ENCODE results near the gene AAK1. TPM values are rescaled to one million over a fixed set of nuclear protein-coding genes. Genes with fewer than 3 reads are reported as not detected.

Gene AAK1
- total RNA-seq, 1 experiment from 2014 or later: 46.8 TPM

DNA sequence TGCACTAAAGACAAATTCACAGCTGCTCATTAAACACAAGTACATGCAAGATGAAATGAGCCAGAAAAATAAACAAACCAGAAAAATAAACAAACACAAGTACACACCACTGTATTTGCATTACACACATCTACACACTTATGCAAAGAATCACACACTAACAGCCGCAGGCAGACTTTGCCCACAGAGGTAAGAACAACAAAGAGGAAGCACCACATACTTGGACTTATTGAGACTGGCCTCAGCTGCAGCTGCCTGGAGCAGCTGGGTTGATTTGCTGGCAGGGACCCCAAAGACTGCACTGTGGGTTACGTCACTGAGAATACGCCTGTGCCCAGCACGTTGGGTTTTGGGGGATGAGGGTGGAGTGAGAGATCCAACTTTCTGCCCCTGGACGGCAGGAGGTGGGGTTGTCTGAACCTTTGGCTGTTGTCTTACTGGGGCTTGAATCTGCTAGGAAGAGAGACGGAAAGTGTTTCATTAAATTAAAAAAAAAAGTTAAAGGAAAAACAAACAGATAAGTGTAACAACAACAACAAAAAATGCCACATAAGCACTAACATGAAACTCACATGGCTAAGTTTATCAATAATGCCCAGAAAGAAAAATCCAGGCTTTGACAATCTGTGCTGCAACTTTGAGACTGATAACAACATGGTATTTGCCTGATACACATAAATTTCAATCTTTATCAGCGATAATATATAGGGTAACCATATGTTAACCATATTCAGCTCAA is 134.4 kb downstream of the AAK1 start:
- Histone ChIP-seq H3K9me2 (replicated peaks; ENCODE audit: low read length) (no peaks in the 10 kb centered on the region), H3K4me2 (ENCODE audit: low read length) (no peak overlapping the region), H3K79me2 (ENCODE audit: low read length) (no peaks in the 10 kb centered on the region), H3K36me3 (ENCODE audit: low read depth, low read length) (peaks cover 47% of the 10 kb centered on the region), H3K27ac (ENCODE audit: low read length) (no peak overlapping the region), H3K27me3 (ENCODE audit: low read length) (no peaks in the 10 kb centered on the region), H3K4me1 (ENCODE audit: insufficient read depth, low read length) (no peaks in the 10 kb centered on the region), H4K20me1 (ENCODE audit: low read length) (no peaks in the 10 kb centered on the region), H3K4me3 (ENCODE audit: low read length) (no peak overlapping the region), H2AFZ (ENCODE audit: low read length) (no peak overlapping the region), H3K9ac (ENCODE audit: low read length) (no peak overlapping the region), H3K9me3 (ENCODE audit: low read length) (no peaks in the 10 kb centered on the region), H3F3A (ENCODE audit: low read length, unreplicated experiment) (no peaks in the 10 kb centered on the region)
- ATAC-seq (no peak), DNase-seq (no peak)
- ChIA-PET CTCF (no interaction called here), POLR2A (ENCODE audit: unreplicated experiment) (no interaction called here)
- no TSS peak for BruUV-seq (replicated peaks)
- no peak for TF ChIP-seq EZH2 (IDR thresholded peaks at IDR 0.05; ENCODE audit: low read length, unreplicated experiment)
- TF ChIP-seq, protein P1, sequence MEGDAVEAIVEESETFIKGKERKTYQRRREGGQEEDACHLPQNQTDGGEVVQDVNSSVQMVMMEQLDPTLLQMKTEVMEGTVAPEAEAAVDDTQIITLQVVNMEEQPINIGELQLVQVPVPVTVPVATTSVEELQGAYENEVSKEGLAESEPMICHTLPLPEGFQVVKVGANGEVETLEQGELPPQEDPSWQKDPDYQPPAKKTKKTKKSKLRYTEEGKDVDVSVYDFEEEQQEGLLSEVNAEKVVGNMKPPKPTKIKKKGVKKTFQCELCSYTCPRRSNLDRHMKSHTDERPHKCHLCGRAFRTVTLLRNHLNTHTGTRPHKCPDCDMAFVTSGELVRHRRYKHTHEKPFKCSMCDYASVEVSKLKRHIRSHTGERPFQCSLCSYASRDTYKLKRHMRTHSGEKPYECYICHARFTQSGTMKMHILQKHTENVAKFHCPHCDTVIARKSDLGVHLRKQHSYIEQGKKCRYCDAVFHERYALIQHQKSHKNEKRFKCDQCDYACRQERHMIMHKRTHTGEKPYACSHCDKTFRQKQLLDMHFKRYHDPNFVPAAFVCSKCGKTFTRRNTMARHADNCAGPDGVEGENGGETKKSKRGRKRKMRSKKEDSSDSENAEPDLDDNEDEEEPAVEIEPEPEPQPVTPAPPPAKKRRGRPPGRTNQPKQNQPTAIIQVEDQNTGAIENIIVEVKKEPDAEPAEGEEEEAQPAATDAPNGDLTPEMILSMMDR (conservative IDR thresholded peaks at IDR 0.05; ENCODE audit: low read depth, low read length): no peak
- TF ChIP-seq EZH2phosphoT487 (IDR thresholded peaks at IDR 0.05; ENCODE audit: borderline replicate concordance, low read length): no peak
- intact Hi-C loops (cut with micrococcal nuclease): no loop called here

DNA sequence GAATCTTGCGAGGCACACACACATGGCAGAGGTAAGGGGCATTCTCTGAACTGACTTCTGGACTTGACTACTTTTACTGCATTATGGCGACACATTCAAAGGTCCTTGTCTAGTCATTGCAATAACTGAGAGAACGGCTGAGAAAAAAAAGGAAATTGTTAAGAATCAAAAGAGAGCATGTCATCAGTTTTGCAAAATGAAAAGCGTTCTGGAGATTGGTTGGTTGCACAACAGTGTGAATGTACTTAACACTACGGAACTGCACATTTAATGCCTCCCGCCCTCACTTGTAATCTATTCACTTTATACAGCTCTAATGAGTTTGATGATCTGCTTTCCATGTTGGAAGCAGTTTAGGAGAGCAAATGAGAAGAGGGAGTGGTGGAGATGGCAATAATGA is 137.8 kb downstream of the AAK1 start:
- ChIA-PET POLR2A (ENCODE audit: unreplicated experiment) (no interaction called here), CTCF (no interaction called here)
- Histone ChIP-seq H3K27ac (ENCODE audit: low read length) (no peak overlapping the region), H2AFZ (ENCODE audit: low read length) (no peak overlapping the region), H3K9me2 (replicated peaks; ENCODE audit: low read length) (no peaks in the 10 kb centered on the region), H3K36me3 (ENCODE audit: low read depth, low read length) (peaks cover 32% of the 10 kb centered on the region), H4K20me1 (ENCODE audit: low read length) (no peaks in the 10 kb centered on the region), H3K4me3 (ENCODE audit: low read length) (no peak overlapping the region), H3K4me2 (ENCODE audit: low read length) (no peak overlapping the region), H3K27me3 (ENCODE audit: low read length) (no peaks in the 10 kb centered on the region), H3K9me3 (ENCODE audit: low read length) (no peaks in the 10 kb centered on the region), H3F3A (ENCODE audit: low read length, unreplicated experiment) (no peaks in the 10 kb centered on the region), H3K9ac (ENCODE audit: low read length) (no peak overlapping the region), H3K4me1 (ENCODE audit: insufficient read depth, low read length) (no peaks in the 10 kb centered on the region), H3K79me2 (ENCODE audit: low read length) (no peaks in the 10 kb centered on the region)
- TF ChIP-seq EZH2phosphoT487 (IDR thresholded peaks at IDR 0.05; ENCODE audit: borderline replicate concordance, low read length) (no peak), EZH2 (IDR thresholded peaks at IDR 0.05; ENCODE audit: low read length, unreplicated experiment) (no peak)
- TF ChIP-seq, protein P1 (conservative IDR thresholded peaks at IDR 0.05; ENCODE audit: low read depth, low read length): no peak
- intact Hi-C loops (cut with micrococcal nuclease): no loop called here
- no TSS peak for BruUV-seq (replicated peaks)
- DNase-seq (no peak), ATAC-seq (no peak)

DNA sequence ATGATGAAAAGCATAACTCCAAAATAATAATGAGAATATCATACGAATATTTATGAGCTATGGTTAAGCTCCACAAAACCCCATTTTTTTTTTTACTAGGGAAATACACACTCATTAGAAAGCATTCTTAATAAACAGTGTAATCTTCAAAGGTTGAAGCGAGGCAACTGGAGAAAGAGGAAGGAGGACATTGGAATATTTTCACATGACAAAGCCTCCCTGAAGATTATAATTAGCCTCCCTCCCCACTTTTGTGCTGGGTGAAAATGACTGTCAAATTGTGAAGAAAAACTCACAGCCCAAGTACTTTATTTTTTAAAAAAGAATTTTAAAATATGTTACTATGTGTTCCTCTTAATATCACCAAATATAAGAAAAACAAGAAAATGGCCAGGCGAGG is 142.2 kb downstream of the AAK1 start:
- H4K20me1 ChIP-seq (ENCODE audit: low read length): no peaks in the 10 kb centered on the region
- H2AFZ ChIP-seq (ENCODE audit: low read length): no peak overlapping the region
- H3K27ac ChIP-seq (ENCODE audit: low read length): no peak overlapping the region
- no peak overlapping the region for H3K9ac ChIP-seq (ENCODE audit: low read length)
- no peaks in the 10 kb centered on the region for H3F3A ChIP-seq (ENCODE audit: low read length, unreplicated experiment)
- H3K9me2 ChIP-seq (replicated peaks; ENCODE audit: low read length): no peaks in the 10 kb centered on the region
- ChIA-PET POLR2A (ENCODE audit: unreplicated experiment) (no interaction called here), CTCF (no interaction called here)
- intact Hi-C loops (cut with micrococcal nuclease): no loop called here
- H3K79me2 ChIP-seq (ENCODE audit: low read length): no peaks in the 10 kb centered on the region
- no TSS peak for BruUV-seq (replicated peaks)
- H3K36me3 ChIP-seq (ENCODE audit: low read depth, low read length): peaks cover 11% of the 10 kb centered on the region; the same call in 1 of the 2 replicates
- no peak overlapping the region for H3K4me2 ChIP-seq (ENCODE audit: low read length)
- H3K4me1 ChIP-seq (ENCODE audit: insufficient read depth, low read length): no peaks in the 10 kb centered on the region
- no peak for ATAC-seq
- DNase-seq: no peak
- no peaks in the 10 kb centered on the region for H3K27me3 ChIP-seq (ENCODE audit: low read length)
- H3K4me3 ChIP-seq (ENCODE audit: low read length): no peak overlapping the region
- H3K9me3 ChIP-seq (ENCODE audit: low read length): no peaks in the 10 kb centered on the region
- TF ChIP-seq EZH2phosphoT487 (IDR thresholded peaks at IDR 0.05; ENCODE audit: borderline replicate concordance, low read length) (no peak), EZH2 (IDR thresholded peaks at IDR 0.05; ENCODE audit: low read length, unreplicated experiment) (no peak)
- TF ChIP-seq, protein P1 (conservative IDR thresholded peaks at IDR 0.05; ENCODE audit: low read depth, low read length): no peak
